GM21423 (cell line): Measurements from ENCODE around the gene G3BP1.
"Not testable (repeated sequence)": the region's sequence is repeated elsewhere in the genome, so short reads cannot be mapped to it uniquely, and the experiment has no call there.

Source experiments
- ATAC-seq: cut with Tn5 transposase; IDR thresholded peaks from one replicate; pipeline ENCODE4 v1.9.1; 2021; ENCODE audit warnings: mild to moderate bottlenecking, moderate library complexity; ENCODE audit not compliant: unreplicated experiment

G3BP1 gene

DNA sequence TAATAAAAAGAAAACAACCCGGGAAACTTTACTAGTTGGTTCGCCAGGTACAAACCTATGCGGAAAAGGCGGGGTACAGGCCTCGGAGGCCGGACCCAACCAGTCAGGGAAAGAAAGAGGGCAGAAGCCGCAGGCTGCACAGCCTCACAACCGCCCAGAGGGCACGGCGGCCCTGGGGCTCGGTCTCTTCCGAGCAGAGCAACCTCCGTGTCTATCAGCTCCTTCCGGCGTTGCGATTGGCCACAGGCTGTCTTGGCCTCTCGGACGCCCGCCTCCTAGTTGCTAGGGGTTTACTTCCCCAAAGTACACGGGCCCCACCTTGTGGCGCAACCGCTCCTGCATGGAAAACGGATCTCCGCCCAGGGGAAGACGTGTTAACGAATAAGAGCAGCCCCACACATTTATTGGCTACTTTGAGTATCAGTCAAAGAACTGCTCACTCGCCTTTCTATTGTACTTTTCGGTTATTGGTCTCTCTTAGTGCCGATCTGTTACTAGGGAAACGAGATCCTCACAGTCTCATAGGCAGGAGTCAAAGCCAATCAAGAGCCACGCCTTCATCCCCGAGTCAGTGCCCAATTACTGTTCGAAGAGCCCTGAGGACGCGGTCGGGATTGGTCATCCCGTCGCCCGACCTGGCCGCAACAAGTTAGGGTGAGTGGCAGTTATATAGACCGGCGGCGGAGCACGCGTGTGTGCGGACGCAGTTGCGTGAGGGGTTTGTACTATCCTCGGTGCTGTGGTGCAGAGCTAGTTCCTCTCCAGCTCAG is at the start of gene G3BP1:
TSS of gene G3BP1 (plus strand) at position 696 of the 770 bp plus-strand sequence. CDS start 14,667 bp downstream, outside the sequence.
- ATAC-seq: peak; percentile 78

GRCh38 chr5:151722546-151722945 is 49.2 kb upstream of the G3BP1 start:
- no peak for ATAC-seq

GRCh38 chr5:151724360-151724759 is 47.4 kb upstream of the G3BP1 start:
- ATAC-seq: no peak

- not testable (repeated sequence) for ATAC-seq
Observed at GRCh38 chr5:151729597-151729996, 42.2 kb upstream of the G3BP1 start.

DNA sequence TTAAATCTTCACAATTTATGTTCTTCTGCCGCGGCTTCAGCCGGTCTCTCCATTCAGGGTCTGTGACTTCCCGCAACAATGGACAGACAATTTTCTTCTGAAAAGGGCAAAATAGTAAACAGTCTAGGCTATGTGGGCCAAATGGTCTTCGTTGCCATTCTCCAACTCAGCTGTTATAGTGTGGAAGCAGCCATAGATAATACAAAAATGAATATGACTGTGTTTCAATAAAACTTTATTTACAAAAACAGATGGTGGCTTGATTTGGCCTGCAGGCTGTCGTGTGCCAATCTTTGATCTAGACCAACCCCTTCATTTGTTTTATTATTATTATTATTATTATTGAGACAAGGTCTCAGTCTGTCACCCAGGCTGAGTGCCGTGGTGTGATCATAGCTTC is 41.4 kb upstream of the G3BP1 start:
- ATAC-seq: no peak

- no peak for ATAC-seq
Observed at GRCh38 chr5:151733358-151734063, 38.2 kb upstream of the G3BP1 start.

- ATAC-seq: no peak
Observed at GRCh38 chr5:151734064-151734408, 37.7 kb upstream of the G3BP1 start.

DNA sequence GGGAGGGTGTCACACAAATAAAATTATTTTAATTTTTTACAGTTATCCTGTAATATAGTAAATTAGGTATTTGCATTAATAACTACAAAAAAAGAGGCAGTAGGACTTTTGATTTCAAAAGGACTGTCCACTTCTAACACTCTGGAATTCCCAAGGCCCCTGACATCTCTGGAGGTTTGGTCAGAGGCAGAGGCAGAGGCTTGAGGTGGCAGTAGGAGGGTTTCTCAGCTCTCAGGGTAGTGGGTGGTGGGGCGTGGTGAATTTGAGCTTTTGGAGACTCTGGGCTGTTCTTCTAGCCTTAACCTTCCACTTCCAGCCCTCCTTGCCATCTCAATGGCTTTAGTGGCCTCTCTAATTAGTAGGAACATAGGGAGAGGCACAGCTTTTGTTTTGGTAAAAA is 36.1 kb upstream of the G3BP1 start:
- ATAC-seq: no peak

- ATAC-seq: no peak
Observed at GRCh38 chr5:151737431-151737830, 34.3 kb upstream of the G3BP1 start.

- no peak for ATAC-seq
Observed at GRCh38 chr5:151738125-151738848, 33.5 kb upstream of the G3BP1 start.

- ATAC-seq: no peak
Observed at GRCh38 chr5:151739395-151739794, 32.4 kb upstream of the G3BP1 start.

GRCh38 chr5:151739939-151740335 is 31.8 kb upstream of the G3BP1 start:
- no peak for ATAC-seq

- peak; percentile 45 for ATAC-seq
Observed at GRCh38 chr5:151740336-151740942, 31.3 kb upstream of the G3BP1 start.

- ATAC-seq: peak; percentile 4
Observed at GRCh38 chr5:151740958-151741373, 30.8 kb upstream of the G3BP1 start.

DNA sequence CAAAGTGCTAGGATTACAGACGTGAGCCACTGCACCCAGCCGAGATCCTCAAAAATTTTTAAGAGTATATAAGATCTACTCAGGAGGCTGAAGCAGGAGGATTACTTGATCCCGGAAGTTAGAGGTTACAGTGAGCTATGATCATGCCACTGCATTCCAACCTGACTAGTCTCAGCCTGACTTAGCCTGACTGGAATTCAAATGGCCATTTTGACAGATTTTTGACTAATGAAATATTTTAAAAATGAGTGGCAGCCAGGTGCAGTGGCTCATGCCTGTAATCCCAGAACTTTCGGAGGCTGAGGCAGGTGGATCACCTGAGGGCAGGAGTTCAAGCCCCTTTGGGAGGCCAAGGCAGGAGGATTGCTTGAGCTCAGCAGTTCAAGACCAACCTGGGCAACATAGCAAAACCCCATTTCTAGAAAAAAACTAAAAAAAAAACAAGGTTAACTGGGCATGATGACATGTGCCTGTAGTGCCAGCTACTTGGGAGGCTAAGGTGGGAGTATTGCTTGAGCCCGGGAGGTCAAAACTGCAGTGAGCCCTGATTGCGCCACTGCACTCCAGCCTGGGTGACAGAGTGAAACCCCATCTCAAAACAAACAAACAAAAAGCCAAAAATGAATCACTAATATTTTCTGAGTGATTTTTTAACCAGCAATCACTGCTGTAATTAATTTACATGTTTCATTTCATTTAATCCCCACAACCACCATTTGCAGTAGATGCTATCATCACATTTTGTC is 29.9 kb upstream of the G3BP1 start:
- ATAC-seq: no peak

GRCh38 chr5:151742870-151743294 is 28.9 kb upstream of the G3BP1 start:
- no peak for ATAC-seq

- no peak for ATAC-seq
Observed at GRCh38 chr5:151743530-151743929, 28.2 kb upstream of the G3BP1 start.

DNA sequence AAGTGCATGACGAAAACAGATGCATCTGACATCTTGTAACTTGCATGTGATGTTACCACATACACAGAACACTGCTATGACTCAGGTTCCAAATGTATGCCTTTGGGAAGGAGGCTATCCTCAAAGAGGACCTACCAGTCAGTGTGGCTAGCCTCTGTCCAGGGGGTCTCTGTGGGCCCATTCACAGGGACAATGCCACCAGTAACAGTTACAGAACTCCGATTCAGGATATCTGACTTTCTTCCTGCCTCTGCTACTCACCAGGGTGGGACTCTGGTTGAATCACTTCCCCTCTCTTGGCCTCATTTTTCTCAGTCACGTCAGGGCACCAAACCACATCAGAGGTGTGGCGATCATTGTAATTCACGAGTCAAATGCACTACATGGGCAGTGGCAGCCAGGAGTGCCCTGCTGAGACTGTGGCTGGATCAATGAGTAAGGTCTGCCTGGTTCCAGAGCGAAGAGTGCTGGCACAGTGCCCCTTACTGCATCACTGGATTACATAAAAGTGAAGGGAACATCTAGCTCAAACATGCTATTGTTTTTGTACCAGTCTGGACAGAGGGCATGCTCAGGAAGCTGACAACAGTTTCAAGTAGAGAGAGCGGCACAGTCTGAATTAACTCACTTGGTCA is 26.6 kb upstream of the G3BP1 start:
- ATAC-seq: peak; percentile 64

DNA sequence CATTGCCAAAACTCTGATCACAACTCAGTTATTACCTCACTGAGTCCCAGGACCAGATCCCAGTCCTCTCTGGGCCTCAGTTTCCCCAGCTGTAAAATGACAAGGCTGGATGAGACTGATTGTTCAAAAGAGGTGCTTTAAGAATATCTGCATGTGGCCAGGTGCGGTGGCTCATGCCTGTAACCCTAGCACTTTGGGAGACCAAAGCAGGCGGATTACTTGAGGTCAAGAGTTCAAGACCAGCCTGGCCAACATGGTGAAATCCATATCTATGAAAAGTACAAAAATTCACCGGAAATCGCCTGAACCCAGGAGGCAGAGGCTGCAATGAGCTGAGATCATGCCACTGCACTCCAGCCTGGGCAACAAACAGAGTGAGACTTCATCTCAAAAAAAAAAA is 21.6 kb upstream of the G3BP1 start:
- ATAC-seq: no peak

DNA sequence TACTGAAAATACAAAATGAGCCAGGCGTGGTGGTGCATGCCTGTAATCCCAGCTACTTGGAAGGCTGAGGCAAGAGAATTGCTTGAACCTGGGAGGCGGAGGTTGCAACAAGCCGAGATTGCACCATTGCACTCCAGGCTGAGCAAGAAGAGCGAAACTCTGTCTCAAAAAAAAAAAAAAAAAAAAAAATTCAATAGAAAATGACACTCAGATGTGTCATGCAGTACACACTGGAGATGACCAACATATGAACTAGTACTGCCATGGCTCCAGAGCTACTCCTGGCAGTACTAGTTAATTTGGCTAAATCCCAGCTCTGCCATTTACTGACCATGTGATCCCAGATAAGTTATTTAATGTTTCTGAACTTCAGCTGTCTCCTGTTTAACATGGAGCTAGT is 20.7 kb upstream of the G3BP1 start:
- ATAC-seq: no peak
